Activated naive CD4-positive, alpha-beta T cell (primary cell): Measurements from ENCODE around the gene DNAI7.

ENCODE experiments used
- DNase-seq, 4 experiments: peaks; one replicate each; lab custom pipeline; 2025; lab: John Stamatoyannopoulos, UW

Gene DNAI7

GRCh38 chr12:25182765-25183164 lies 12.2 kb downstream of the DNAI7 start:
- no peak for DNase-seq

GRCh38 chr12:25162866-25163265 lies 32.1 kb downstream of the DNAI7 start:
- no peak for DNase-seq

DNA sequence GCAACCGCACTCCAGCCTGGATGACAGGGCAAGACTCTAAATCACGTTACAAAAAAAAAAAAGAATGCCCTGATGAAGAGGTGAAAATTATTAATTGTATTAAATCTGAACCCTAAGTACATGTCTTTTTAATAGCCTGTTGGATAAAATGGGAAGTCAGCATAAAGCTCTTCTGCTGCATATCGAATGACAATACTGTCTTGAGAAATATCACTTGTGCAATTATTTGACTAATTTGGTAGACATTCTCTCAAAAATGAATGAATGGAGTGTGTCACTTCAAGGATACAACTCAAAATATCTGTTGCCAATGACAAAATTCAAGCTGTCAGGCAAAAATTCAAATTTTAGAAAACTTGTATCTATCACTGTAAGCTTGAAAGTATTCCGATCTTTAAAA lies 38.9 kb downstream of the DNAI7 start:
- no peak for DNase-seq

DNA sequence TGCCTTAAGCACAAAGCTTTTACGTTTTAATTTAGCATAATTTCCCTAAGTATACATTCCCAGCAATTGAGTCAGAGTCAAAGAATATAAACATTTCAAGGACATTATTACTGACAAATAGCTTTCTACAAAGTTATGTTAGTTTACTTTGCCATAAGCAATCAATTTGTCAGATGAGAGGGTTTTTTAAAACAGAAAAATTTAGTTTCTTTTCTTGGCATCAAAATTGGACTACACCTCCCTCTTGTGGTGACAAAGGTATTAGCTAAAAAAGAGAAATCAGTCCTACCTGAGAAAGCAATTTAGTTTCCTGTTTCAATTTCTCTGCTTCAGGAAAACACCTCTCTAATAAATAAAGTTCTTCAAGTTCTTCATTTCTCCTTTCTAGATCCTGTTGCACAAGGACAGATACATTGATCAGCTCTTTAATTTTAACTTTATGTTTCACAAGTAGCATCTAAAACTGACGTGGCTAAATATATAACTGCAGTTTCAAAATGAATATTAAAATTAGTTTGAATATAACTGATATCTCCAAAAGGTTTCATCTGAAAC lies 39.9 kb downstream of the DNAI7 start:
- no peak for DNase-seq

DNA sequence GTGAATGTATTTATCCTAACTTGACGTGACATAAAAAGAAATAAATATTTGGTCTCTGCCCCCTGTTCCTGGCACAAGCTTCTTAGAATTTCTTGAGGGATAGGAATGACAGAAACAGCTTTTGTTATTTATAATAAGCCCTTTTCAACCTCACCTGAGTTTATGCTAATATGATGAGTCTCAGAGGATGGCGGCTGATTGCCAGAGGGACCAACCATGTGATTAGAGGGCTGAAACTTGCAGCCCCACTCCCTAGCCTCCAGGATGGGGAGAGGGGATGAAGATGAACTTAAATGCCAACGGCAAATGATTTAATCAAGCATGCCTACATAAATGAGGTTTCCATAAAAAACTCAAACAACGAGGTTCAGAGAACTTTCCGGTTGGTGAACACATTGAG lies 42.9 kb downstream of the DNAI7 start:
- DNase-seq: no peak

- DNase-seq: no peak
Measured at GRCh38 chr12:25151476-25151875, 43.5 kb downstream of the DNAI7 start.

GRCh38 chr12:25146686-25147085 lies 48.3 kb downstream of the DNAI7 start:
- no peak for DNase-seq

GRCh38 chr12:25135531-25136154 lies 59.3 kb downstream of the DNAI7 start:
- DNase-seq: no peak

DNA sequence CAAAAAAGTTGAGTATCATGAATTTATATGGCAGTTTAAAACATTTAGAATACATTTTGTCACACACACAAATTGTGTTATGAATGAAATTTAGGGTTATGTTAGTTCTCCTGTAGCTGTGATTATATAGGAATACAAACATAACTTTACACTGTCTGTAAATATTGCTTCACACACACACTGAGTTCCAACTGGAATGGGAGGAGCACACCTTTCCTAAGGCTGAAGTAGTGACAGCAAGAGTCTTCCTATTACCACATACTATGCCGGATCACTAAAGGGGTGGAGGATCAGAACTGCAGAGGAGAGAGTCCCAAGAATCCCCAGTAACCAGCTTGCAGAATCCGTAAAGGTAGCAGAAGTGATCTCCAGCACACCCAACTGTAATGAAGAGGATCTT lies 63.7 kb downstream of the DNAI7 start:
- no peak for DNase-seq

DNA sequence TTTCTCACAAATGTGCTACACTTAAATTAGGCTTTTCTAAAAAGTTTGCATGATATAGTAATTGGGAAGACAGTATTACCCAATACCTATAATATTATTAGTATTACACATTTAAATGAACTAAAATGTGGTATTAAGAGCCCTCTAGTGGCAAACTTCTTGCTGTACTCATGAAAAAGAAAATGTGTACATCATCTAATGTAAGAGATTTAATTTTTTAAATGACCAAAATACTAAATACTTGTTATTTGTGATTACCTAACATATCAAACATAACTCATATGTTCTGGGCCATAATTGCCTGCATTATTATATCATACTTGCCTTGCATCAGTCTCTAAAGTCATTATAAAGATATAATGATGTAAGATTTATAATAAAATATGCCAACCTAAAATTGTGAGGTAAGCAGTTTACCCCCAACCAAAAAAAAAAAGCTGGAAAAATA lies 64.2 kb downstream of the DNAI7 start:
- no peak for DNase-seq

GRCh38 chr12:25126746-25127145 lies 68.2 kb downstream of the DNAI7 start:
- no peak for DNase-seq

GRCh38 chr12:25126101-25126500 lies 68.9 kb downstream of the DNAI7 start:
- DNase-seq: no peak

GRCh38 chr12:25124493-25124892 lies 70.5 kb downstream of the DNAI7 start:
- no peak for DNase-seq

DNA sequence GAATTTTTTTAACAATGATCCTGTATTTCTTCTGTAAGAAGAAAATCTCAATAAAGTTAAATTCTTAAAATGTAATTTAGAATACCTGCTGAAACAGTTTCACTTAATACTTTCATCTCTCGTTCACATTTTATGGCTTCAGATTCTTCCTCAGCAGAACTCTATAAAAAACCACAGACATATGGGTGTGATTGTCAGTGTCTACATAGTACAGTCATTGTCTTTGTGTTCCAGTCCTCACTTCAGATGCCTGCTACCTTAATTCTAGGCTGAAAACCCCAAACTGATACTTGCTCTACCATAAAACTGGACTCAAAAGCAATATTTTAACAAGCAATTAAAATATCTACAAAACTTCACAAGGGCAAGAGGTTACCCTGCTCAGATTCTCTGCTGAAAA lies 71.8 kb downstream of the DNAI7 start:
- DNase-seq: no peak

DNA sequence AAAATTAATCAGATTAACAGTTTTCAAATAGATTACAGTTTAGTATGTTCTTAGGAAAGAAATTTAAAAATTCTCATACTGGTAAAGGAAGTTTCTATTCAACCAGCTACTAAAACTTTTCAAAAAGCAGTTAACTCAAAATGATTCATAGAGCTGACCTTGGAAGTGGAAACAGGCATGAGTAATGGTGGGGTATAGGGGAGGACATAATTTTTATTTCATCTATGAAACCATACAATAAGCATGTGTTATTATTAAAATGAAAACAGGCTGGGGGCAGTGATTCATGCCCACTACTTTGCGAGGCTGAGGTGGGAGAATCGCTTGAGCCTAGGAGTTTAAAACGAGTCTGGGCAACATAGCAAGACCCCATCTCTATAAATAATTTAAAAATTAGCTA lies 73.0 kb downstream of the DNAI7 start:
- no peak for DNase-seq

- DNase-seq: no peak
Measured at GRCh38 chr12:25121110-25121509, 73.8 kb downstream of the DNAI7 start.

- no peak for DNase-seq
Measured at GRCh38 chr12:25119020-25119419, 75.9 kb downstream of the DNAI7 start.

GRCh38 chr12:25115677-25116076 lies 79.3 kb downstream of the DNAI7 start:
- no peak for DNase-seq

GRCh38 chr12:25113651-25114050 lies 81.3 kb downstream of the DNAI7 start:
- DNase-seq: no peak

DNA sequence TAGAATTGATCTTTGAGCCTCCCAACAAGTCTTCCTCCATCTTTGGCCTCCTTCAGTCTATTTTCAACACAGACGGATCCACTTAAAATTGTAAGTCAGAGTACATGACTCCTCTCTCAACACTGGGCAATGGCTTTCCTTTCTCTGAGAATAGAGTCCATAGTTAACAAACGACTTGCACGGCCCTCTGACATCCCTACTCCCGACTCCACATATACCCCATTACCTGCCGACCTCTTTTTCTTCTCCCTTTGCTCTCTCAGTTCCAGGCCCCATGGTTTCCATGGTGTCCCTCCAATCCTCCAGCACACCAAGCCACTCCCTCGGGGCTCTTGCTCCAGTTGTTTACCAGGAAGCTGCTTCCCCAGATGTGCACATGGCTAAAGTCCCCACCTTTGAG lies 84.7 kb downstream of the DNAI7 start:
- DNase-seq: no peak

DNA sequence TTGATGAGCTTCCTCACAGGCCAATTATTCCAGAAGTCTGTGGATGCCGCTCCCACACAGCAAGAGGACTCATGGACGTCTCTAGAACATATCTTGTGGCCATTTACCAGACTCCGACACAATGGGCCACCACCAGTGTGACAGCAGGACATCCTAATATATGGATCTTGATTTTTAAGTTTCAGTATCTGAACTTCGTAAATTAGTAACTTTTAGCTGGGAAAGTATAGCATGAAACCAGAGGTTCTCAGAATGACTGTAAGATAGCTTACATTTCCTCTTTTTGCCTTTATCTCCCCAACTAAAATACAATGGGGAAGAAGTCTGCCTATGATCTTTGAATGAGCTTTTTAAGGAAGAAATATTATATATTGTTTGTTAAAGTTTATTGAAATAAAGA lies 87.0 kb downstream of the DNAI7 start:
- no peak for DNase-seq

GRCh38 chr12:25106818-25107217 lies 88.1 kb downstream of the DNAI7 start:
- no peak for DNase-seq

DNA sequence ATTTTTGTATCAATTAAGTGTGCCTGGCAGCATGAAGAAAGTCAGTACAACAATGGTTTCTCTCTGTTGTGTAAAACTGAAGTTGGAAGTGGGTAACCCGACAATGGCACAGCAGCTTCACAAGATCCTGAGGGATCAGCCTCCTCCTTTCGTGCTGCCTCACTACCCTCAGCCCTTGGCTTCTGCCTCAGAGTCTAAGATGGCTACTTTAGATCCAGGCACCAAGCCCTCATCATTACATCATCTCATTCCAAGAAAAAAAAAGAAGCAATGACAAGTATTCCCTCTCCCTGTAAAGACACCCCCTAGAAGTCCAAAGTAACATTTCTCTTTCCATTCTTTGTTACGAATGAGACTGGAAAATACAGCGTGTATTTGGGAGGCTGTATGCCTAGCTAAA lies 92.6 kb downstream of the DNAI7 start:
- no peak for DNase-seq

GRCh38 chr12:25101092-25101445 lies 93.9 kb downstream of the DNAI7 start:
- no peak for DNase-seq
